ENCODE measurements around the gene ACTL7B.

GRCh38 chr9:108832179-108832500 lies 23.6 kb downstream of the ACTL7B start:
- TF ChIP-seq CTCF (IDR thresholded peaks at IDR 0.05) (no peak), POLR2A (IDR thresholded peaks at IDR 0.05) (no peak)

Measured in breast epithelium (tissue), 3 donors.